Hepatocyte (in vitro differentiated cells): Measurements from ENCODE around the gene PCBP3.
A peak's percentile ranks its signal among the peaks of the same experiment; 100 is the strongest.

ENCODE experiments used
- CTCF ChIP-seq: fragments of 200-600 bp; sonication (generic); IDR thresholded peaks from 2 replicates; pipeline ENCODE4 v1.5.1; 2016; ENCODE audit warnings: antibody characterized with exemption, mild to moderate bottlenecking; ENCODE audit not compliant: poor library complexity
- EZH2 ChIP-seq: fragments of 200-600 bp; sonication (generic); IDR thresholded peaks from 2 replicates; pipeline ENCODE4 v1.6.1; 2016; ENCODE audit warnings: antibody characterized with exemption, mild to moderate bottlenecking, borderline replicate concordance
- EZH2phosphoT487 ChIP-seq: fragments of 200-600 bp; sonication (generic); IDR thresholded peaks from one replicate; pipeline ENCODE4 v1.6.1; 2018; ENCODE audit warnings: antibody characterized with exemption, mild to moderate bottlenecking, low read depth, moderate library complexity; ENCODE audit not compliant: unreplicated experiment, severe bottlenecking

GRCh38 chr21:45954261-45954660 lies 310.7 kb downstream of the PCBP3 start:
- TF ChIP-seq EZH2phosphoT487, result no peak
- peak; percentile 20 for TF ChIP-seq CTCF
- TF ChIP-seq EZH2, result no peak
